ENCODE data around the gene C1QL3. TPM values are rescaled to one million over a fixed set of nuclear protein-coding genes. Genes with fewer than 3 reads are reported as not detected.

Gene C1QL3
- polyA plus RNA-seq, 3 donors, result 0.30 TPM; not detected in 2

DNA sequence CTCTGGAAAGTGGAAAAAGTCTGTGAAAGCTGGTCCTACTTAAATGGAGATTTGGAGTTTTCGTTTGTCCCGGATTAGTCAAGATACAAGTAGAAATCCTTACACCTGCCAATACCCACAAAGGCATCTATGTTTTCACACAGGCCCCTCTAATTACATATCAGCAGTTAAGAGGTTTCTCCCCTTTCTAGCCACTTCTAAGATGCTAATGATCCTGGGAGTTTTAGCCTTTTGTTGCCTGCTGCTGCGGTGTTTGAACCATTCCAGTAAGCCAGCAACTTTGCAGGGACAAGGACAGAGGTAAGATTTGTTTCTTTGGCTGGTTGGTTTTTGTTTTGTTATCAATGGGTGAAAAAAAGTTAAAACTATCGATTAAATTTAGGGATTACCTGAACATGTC lies 5.8 kb upstream of the C1QL3 start:
- Mint-ChIP-seq H3K27me3 (ENCODE audit: low read depth in 3 of 3) (peaks cover 19 to 23% (median 22%) of the 10 kb centered on the region in 3 donors), H3K9me3 (peaks cover 0 to 2% (median 0%) of the 10 kb centered on the region in 7 donors), H3K27ac (no peak overlapping the region), H3K4me3 (no peak overlapping the region), H3K4me1 (no peaks in the 10 kb centered on the region), H3K36me3 (peaks cover 0 to 2% of the 10 kb centered on the region in 2 donors)
- Histone ChIP-seq H3K4me3 (replicated peaks in 1 of 3; ENCODE audit: low read depth in 2 of 3, low read length in 3 of 3) (no peak overlapping the region), H2AFZ (ENCODE audit: insufficient read depth, low read depth, low read length, poor library complexity, severe bottlenecking) (no peak overlapping the region), H3K9ac (ENCODE audit: insufficient read depth, low read length, poor library complexity, severe bottlenecking) (no peak overlapping the region), H4K20me1 (ENCODE audit: insufficient read depth, low read length) (no peaks in the 10 kb centered on the region), H3K27me3 (ENCODE audit: control insufficient read depth in 2 of 2, insufficient read depth in 2 of 2, low read length in 2 of 2) (peaks cover 17 to 18% of the 10 kb centered on the region in 2 donors), H3K79me2 (ENCODE audit: insufficient read depth, low read length) (no peaks in the 10 kb centered on the region), H3K36me3 (replicated peaks in 1 of 2; ENCODE audit: control insufficient read depth in 1 of 2, insufficient read depth in 2 of 2, low read length in 2 of 2) (no peaks in the 10 kb centered on the region), H3K27ac (ENCODE audit: low read depth in 1 of 2, low read length in 2 of 2) (no peak overlapping the region), H3K9me3 (replicated peaks in 1 of 2; ENCODE audit: control insufficient read depth in 1 of 2, insufficient read depth in 1 of 2, low read length in 2 of 2) (peaks cover 0 to 1% of the 10 kb centered on the region in 2 donors), H3K4me2 (replicated peaks; ENCODE audit: extremely low read depth, low read length, poor library complexity, severe bottlenecking) (no peak overlapping the region), H3K4me1 (ENCODE audit: control insufficient read depth in 1 of 2, insufficient read depth in 2 of 2, low read length in 2 of 2) (no peaks in the 10 kb centered on the region)
- no CpG with 5 or more reads among the region's 4 CpGs for whole genome bisulfite sequencing (ENCODE audit: insufficient coverage)
- TF ChIP-seq, protein P1, sequence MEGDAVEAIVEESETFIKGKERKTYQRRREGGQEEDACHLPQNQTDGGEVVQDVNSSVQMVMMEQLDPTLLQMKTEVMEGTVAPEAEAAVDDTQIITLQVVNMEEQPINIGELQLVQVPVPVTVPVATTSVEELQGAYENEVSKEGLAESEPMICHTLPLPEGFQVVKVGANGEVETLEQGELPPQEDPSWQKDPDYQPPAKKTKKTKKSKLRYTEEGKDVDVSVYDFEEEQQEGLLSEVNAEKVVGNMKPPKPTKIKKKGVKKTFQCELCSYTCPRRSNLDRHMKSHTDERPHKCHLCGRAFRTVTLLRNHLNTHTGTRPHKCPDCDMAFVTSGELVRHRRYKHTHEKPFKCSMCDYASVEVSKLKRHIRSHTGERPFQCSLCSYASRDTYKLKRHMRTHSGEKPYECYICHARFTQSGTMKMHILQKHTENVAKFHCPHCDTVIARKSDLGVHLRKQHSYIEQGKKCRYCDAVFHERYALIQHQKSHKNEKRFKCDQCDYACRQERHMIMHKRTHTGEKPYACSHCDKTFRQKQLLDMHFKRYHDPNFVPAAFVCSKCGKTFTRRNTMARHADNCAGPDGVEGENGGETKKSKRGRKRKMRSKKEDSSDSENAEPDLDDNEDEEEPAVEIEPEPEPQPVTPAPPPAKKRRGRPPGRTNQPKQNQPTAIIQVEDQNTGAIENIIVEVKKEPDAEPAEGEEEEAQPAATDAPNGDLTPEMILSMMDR (IDR thresholded peaks at IDR 0.05), result no peak
- DNase-seq, result no peak
- intact Hi-C loops (cut with micrococcal nuclease), result no loop called here

DNA sequence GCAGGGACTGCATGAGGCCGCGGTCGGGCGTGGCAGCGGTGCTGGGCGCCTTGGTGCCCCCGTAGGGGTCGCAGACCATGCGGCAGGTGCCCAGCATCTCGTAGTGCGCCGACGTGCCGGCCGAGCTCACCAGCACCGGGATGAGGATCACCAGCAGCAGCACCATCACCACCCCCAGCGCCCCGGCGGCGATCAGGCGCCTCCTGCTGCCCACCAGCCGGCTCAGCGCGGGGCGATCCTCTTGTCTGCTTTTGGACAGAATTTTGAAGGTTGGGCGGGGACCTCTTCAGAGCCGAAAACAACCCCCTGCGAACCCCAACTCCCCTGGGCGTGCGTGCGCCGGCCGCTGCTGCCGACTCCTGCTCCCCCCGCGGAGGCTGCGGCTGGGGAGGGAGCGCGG lies 779 bp downstream of the C1QL3 start:
- peak overlapping the region; percentile 47 for H3K4me2 ChIP-seq (replicated peaks; ENCODE audit: extremely low read depth, low read length, poor library complexity, severe bottlenecking)

More for the DNA sequence above, 779 bp downstream of the C1QL3 start:
- intact Hi-C loops (cut with micrococcal nuclease), result no loop called here
- Mint-ChIP-seq H3K9me3 (peaks cover 0 to 11% (median 5%) of the 10 kb centered on the region in 7 donors), H3K27me3 (ENCODE audit: low read depth in 3 of 3) (peaks cover 41 to 61% (median 42%) of the 10 kb centered on the region in 3 donors), H3K4me3 (peak overlapping the region; percentile 34 to 65), H3K27ac (no peak overlapping the region), H3K4me1 (peaks cover 10% of the 10 kb centered on the region), H3K36me3 (peaks cover 14 to 20% of the 10 kb centered on the region in 2 donors)
- Histone ChIP-seq H3K27me3 (ENCODE audit: control insufficient read depth in 2 of 2, insufficient read depth in 2 of 2, low read length in 2 of 2) (peaks cover 41 to 52% of the 10 kb centered on the region in 2 donors), H2AFZ (ENCODE audit: insufficient read depth, low read depth, low read length, poor library complexity, severe bottlenecking) (no peak overlapping the region), H3K79me2 (ENCODE audit: insufficient read depth, low read length) (no peaks in the 10 kb centered on the region), H3K4me1 (ENCODE audit: control insufficient read depth in 1 of 2, insufficient read depth in 2 of 2, low read length in 2 of 2) (peaks cover 0 to 3% of the 10 kb centered on the region in 2 donors), H4K20me1 (ENCODE audit: insufficient read depth, low read length) (no peaks in the 10 kb centered on the region), H3K9ac (ENCODE audit: insufficient read depth, low read length, poor library complexity, severe bottlenecking) (peak overlapping the region; percentile 1), H3K9me3 (replicated peaks in 1 of 2; ENCODE audit: control insufficient read depth in 1 of 2, insufficient read depth in 1 of 2, low read length in 2 of 2) (peaks cover 0 to 15% of the 10 kb centered on the region in 2 donors), H3K4me3 (replicated peaks in 1 of 3; ENCODE audit: low read depth in 2 of 3, low read length in 3 of 3) (peak overlapping the region in 1 of 3 experiments; percentile 34), H3K27ac (ENCODE audit: low read depth in 1 of 2, low read length in 2 of 2) (no peak overlapping the region), H3K36me3 (replicated peaks in 1 of 2; ENCODE audit: control insufficient read depth in 1 of 2, insufficient read depth in 2 of 2, low read length in 2 of 2) (no peaks in the 10 kb centered on the region)
- under 1% methylated on average over 34 of the region's 39 CpGs for WGBS (ENCODE audit: insufficient coverage)
- TF ChIP-seq, protein P1 (IDR thresholded peaks at IDR 0.05), result no peak
- DNase-seq, result no peak
